DND-41 (cell line): ENCODE measurements around the gene POU6F1.

ENCODE experiments used
- ATAC-seq: fragments of 200-7000 bp; cut with Tn5 transposase; 3 replicates; pipeline ENCODE4 v1.9.1; 2021; ENCODE audit warnings: low read depth; ENCODE audit not compliant: insufficient read depth
- DNase-seq: peaks from one replicate; pipeline ENCODE4 v3.0.0-alpha.2; 2020
- H2AFZ ChIP-seq: 2 replicates; pipeline ENCODE4 v1.6.0; 2012; ENCODE audit warnings: low read depth, low read length
- H3K27ac ChIP-seq: 2 replicates; pipeline ENCODE4 v1.5.1; 2012; ENCODE audit warnings: low read length, inconsistent platforms
- H3K27me3 ChIP-seq: fragments of 200-600 bp; sonication (generic); 2 replicates; pipeline ENCODE4 v1.6.0; 2012; ENCODE audit warnings: low read length, mild to moderate bottlenecking, inconsistent platforms; ENCODE audit not compliant: insufficient read depth, poor library complexity
- H3K36me3 ChIP-seq: 2 replicates; pipeline ENCODE4 v1.5.1; 2012; ENCODE audit warnings: low read length, inconsistent platforms; ENCODE audit not compliant: insufficient read depth
- H3K4me1 ChIP-seq: 2 replicates; pipeline ENCODE4 v1.5.1; 2012; ENCODE audit warnings: mild to moderate bottlenecking, low read length; ENCODE audit not compliant: insufficient read depth
- H3K4me2 ChIP-seq: 2 replicates; pipeline ENCODE4 v1.6.0; 2012; ENCODE audit warnings: mild to moderate bottlenecking, moderate library complexity, low read length, inconsistent platforms; ENCODE audit not compliant: insufficient read depth
- H3K4me3 ChIP-seq, 2 experiments: fragments of 200-600 bp in 1 of 2; shearing (Covaris generic) in 1 of 2; 2 replicates each; pipeline ENCODE4 v1.5.1; 2012 to 2016; ENCODE audit warnings: inconsistent platforms in 2 of 2, low read length in 2 of 2, mild to moderate bottlenecking in 2 of 2, low read depth in 1 of 2, moderate library complexity in 1 of 2
- H3K79me2 ChIP-seq: 2 replicates; pipeline ENCODE4 v1.6.0; 2012; ENCODE audit warnings: low read length, inconsistent platforms; ENCODE audit not compliant: insufficient read depth
- H3K9ac ChIP-seq: 2 replicates; pipeline ENCODE4 v1.6.0; 2012; ENCODE audit warnings: low read depth, mild to moderate bottlenecking, inconsistent platforms, low read length, moderate library complexity
- H3K9me3 ChIP-seq: 2 replicates; pipeline ENCODE4 v1.5.1; 2012; ENCODE audit warnings: low read length, moderate library complexity, mild to moderate bottlenecking, inconsistent platforms; ENCODE audit not compliant: insufficient read depth, severe bottlenecking
- H4K20me1 ChIP-seq: 2 replicates; pipeline ENCODE4 v1.6.0; 2012; ENCODE audit warnings: low read length; ENCODE audit not compliant: insufficient read depth
- EZH2 ChIP-seq: IDR thresholded peaks from 3 replicates; pipeline ENCODE4 v1.6.1; 2012; ENCODE audit warnings: borderline replicate concordance, low read depth, mild to moderate bottlenecking, moderate library complexity, low read length, inconsistent platforms; ENCODE audit not compliant: severe bottlenecking
- TF ChIP-seq, protein P1 (sequence below): IDR thresholded peaks from 2 replicates; pipeline ENCODE4 v1.5.1; 2012; ENCODE audit warnings: borderline replicate concordance, low read length, moderate library complexity, mild to moderate bottlenecking; ENCODE audit not compliant: poor library complexity, severe bottlenecking; ENCODE audit errors: extremely low read depth

Gene POU6F1

DNA sequence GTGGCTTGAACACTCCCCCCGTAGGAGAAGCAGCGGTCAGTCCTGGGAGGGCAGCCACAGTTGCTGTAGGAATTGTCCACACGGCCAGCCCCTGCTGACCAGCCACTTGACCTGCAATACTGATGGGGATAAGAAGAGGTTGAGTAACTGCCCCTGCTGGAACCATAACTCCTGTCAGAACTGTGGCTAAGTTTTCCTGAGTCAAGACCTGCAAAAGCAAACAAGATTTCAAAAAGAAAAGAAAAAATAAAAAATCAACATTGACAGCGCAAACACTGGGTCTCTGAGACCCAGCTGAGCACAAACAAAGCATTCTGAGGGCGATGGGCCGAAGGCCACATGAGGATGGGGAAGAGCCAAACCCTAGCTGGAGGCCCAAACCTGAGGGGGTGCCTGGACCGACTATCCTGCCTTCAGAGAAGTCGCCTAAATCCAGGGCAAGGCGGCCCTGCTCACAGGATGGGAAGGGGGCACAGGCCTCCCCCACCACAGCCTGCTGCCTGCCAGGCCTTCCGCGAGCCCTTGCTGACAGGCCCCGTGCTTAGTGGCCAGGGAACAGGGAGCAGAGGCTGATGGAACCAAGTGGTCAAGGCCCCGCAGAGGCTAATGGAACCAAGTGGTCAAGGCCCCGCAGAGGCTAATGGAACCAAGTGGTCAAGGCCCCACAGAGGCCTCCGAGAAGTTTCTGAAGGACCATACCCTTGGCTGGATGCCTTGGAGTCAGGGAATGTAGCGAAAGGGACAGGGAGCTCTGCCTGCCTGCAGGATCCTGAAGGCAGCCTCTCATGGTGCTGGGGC, 19.1 kb downstream of the POU6F1 start:
- H3K27ac ChIP-seq, result no peak overlapping the region
- H3K9me3 ChIP-seq, result no peaks in the 10 kb centered on the region
- H3K9ac ChIP-seq, result no peak overlapping the region
- no peak overlapping the region for H3K4me2 ChIP-seq
- H3K4me3 ChIP-seq, result no peak overlapping the region
- H3K36me3 ChIP-seq, result no peaks in the 10 kb centered on the region
- no peak overlapping the region for H2AFZ ChIP-seq
- no peaks in the 10 kb centered on the region for H3K79me2 ChIP-seq
- no peaks in the 10 kb centered on the region for H3K4me1 ChIP-seq
- no peaks in the 10 kb centered on the region for H4K20me1 ChIP-seq
- TF ChIP-seq, protein P1, sequence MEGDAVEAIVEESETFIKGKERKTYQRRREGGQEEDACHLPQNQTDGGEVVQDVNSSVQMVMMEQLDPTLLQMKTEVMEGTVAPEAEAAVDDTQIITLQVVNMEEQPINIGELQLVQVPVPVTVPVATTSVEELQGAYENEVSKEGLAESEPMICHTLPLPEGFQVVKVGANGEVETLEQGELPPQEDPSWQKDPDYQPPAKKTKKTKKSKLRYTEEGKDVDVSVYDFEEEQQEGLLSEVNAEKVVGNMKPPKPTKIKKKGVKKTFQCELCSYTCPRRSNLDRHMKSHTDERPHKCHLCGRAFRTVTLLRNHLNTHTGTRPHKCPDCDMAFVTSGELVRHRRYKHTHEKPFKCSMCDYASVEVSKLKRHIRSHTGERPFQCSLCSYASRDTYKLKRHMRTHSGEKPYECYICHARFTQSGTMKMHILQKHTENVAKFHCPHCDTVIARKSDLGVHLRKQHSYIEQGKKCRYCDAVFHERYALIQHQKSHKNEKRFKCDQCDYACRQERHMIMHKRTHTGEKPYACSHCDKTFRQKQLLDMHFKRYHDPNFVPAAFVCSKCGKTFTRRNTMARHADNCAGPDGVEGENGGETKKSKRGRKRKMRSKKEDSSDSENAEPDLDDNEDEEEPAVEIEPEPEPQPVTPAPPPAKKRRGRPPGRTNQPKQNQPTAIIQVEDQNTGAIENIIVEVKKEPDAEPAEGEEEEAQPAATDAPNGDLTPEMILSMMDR, result no peak
- no peak for TF ChIP-seq EZH2
- H3K27me3 ChIP-seq, result no peaks in the 10 kb centered on the region
- ATAC-seq (no peak), DNase-seq (no peak)

DNA sequence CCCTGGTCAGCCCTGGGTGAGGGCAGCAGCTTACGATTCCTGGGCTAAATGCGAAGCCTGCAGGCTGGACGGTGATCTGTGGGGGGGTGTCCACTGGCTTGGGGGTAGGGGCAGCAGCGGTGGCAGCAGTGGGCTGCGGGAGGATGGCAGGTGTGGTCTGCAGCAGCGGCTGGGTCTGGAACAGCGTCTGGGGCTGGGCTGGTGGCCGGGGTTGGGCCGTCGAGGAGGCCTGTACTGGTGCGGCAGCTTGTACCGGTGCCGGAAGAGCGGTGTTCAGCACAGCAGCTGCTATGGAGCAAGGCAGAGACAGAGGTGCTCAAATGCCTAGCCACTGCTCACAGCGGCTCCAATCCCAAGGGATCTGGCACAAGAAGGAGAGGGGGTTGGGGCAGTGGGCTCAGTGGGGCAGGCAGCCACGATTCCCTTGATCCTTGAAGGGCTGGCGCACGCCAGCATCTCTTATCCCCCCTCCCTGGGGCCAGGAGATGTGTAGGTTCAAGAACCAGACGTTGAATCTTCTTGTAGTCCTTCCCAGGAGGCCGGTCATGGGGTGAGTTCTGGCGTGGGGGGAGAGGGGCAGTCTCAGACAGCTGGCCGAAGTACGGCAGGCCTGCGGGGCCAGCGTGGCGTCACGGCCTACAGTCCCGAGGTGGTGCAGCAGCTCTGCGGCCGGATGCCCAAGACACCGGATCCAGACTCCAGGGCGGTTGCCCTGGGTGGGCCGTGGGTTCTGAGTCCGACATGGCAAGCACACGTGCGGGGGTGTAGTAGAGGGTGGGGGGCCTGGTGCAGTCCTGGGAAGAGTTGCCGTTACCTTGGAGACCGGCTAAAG, 19.9 kb downstream of the POU6F1 start:
- no peaks in the 10 kb centered on the region for H3K79me2 ChIP-seq
- ATAC-seq, result no peak
- no peak overlapping the region for H3K4me2 ChIP-seq
- no peak for DNase-seq
- no peak overlapping the region for H3K4me3 ChIP-seq
- H3K9me3 ChIP-seq, result no peaks in the 10 kb centered on the region
- H2AFZ ChIP-seq, result no peak overlapping the region
- no peak overlapping the region for H3K27ac ChIP-seq
- H3K27me3 ChIP-seq, result no peaks in the 10 kb centered on the region
- no peaks in the 10 kb centered on the region for H3K36me3 ChIP-seq
- H3K4me1 ChIP-seq, result no peaks in the 10 kb centered on the region
- no peak overlapping the region for H3K9ac ChIP-seq
- H4K20me1 ChIP-seq, result no peaks in the 10 kb centered on the region
- TF ChIP-seq, protein P1, result no peak
- TF ChIP-seq EZH2, result no peak

DNA sequence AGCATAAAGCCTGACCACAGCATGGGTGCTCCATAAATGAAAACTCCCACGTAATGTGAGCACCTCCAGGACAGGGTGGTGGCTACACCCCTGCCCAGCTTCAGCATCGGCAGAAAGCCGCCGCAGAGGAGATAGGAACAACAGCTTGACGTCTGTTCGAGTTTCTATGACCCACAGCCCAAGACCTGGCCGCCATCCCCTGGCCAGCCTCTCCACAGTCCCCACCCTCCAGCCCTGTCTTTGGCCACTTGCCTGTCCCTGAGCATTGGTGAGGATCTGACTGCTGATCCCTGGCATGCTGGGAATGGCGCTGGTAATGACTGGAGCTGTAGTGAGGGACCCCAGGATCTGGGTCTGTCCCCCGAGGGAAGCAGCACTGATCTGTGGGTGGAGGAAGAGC, 21.3 kb downstream of the POU6F1 start:
- DNase-seq (no peak), ATAC-seq (no peak)
- no peak overlapping the region for H3K4me2 ChIP-seq
- no peak overlapping the region for H3K4me3 ChIP-seq
- H3K27ac ChIP-seq, result no peak overlapping the region
- H3K9me3 ChIP-seq, result no peaks in the 10 kb centered on the region
- no peaks in the 10 kb centered on the region for H3K27me3 ChIP-seq
- no peaks in the 10 kb centered on the region for H3K36me3 ChIP-seq
- no peak overlapping the region for H2AFZ ChIP-seq
- no peak overlapping the region for H3K9ac ChIP-seq
- TF ChIP-seq, protein P1, result no peak
- TF ChIP-seq EZH2, result no peak
- no peaks in the 10 kb centered on the region for H3K79me2 ChIP-seq
- no peaks in the 10 kb centered on the region for H4K20me1 ChIP-seq
- H3K4me1 ChIP-seq, result no peaks in the 10 kb centered on the region
